ENCODE data around the gene RECK. TPM values are rescaled to one million over a fixed set of nuclear protein-coding genes. Genes with fewer than 3 reads are reported as not detected.
"Not testable (repeated sequence)": the region's sequence is repeated elsewhere in the genome, so short reads cannot be mapped to it uniquely, and the experiment has no call there.

The RECK gene
- total RNA-seq, 1 donor from 2014 or later = 5.7 TPM

DNA sequence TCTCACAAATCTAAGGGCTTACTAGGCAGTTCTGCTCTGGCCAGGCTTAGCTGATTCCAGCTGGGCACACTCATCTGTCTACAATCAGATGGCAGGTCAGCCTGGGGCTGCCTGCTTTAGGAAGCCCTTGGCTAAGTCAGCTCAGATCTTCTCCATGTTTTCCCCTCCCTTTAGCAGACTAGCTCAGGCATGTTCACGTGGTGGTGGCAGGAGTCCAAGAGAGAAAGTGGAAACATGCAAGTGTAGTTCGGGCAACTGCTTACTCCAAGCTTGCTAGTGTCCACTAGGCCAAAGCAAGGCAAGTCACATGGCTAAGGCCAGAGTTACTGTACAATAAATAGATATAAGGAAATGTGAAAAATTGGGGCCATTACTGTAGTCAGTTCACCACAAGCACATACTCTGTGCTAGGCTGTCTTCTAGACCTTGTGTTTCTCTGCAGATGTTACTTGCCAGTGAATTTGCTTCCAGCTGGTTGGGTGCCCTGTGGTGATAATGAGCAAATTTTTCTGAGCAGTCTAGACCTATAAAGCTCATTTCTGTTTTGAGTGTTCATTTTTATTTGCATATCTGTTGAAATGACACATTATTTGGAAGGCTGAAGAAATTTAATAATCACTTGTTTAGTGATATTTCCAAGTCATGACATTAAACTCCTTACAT is 38.3 kb downstream of the RECK start:
- intact Hi-C loops (cut with DNase I) = no loop called here
- Histone ChIP-seq H3K27ac (peak overlapping the region in 1 of 2 donors; percentile 23), H3K27me3 (no peaks in the 10 kb centered on the region), H3K9me3 (no peaks in the 10 kb centered on the region), H3K36me3 (no peaks in the 10 kb centered on the region), H3K4me1 (peaks cover 3 to 4% of the 10 kb centered on the region in 2 donors), H3K4me3 (no peak overlapping the region)
- peak; percentile 26 to 81 for DNase-seq (ENCODE audit: low spot score in 2 of 2)
- TF ChIP-seq, protein P1, sequence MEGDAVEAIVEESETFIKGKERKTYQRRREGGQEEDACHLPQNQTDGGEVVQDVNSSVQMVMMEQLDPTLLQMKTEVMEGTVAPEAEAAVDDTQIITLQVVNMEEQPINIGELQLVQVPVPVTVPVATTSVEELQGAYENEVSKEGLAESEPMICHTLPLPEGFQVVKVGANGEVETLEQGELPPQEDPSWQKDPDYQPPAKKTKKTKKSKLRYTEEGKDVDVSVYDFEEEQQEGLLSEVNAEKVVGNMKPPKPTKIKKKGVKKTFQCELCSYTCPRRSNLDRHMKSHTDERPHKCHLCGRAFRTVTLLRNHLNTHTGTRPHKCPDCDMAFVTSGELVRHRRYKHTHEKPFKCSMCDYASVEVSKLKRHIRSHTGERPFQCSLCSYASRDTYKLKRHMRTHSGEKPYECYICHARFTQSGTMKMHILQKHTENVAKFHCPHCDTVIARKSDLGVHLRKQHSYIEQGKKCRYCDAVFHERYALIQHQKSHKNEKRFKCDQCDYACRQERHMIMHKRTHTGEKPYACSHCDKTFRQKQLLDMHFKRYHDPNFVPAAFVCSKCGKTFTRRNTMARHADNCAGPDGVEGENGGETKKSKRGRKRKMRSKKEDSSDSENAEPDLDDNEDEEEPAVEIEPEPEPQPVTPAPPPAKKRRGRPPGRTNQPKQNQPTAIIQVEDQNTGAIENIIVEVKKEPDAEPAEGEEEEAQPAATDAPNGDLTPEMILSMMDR (IDR thresholded peaks at IDR 0.05) = no peak

DNA sequence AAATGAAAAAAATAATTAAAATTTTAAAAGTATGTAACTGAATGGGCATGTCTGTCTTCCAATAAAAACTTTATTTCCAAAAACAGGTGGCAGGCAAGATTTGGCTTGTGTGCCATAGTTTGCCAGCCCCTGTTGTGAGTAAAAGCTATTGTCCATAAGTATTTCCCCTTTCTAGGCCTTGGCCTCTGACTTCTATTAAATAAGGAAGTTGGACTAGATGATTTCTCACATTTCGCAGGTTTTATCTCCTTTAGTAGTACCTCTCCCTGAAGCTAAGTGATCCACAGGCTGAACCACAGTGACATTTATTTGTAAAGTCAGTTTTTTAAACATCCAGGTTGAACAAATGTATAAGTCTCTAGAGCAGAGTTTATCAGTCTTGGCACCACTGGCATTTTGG is 41.3 kb downstream of the RECK start:
- TF ChIP-seq, protein P1 (IDR thresholded peaks at IDR 0.05) = no peak
- Histone ChIP-seq H3K9me3 (no peaks in the 10 kb centered on the region), H3K4me1 (peaks cover 3 to 4% of the 10 kb centered on the region in 2 donors), H3K27ac (no peak overlapping the region), H3K27me3 (no peaks in the 10 kb centered on the region), H3K36me3 (no peaks in the 10 kb centered on the region), H3K4me3 (no peak overlapping the region)
- intact Hi-C loops (cut with DNase I) = no loop called here
- no peak for DNase-seq (ENCODE audit: low spot score in 2 of 2)

DNA sequence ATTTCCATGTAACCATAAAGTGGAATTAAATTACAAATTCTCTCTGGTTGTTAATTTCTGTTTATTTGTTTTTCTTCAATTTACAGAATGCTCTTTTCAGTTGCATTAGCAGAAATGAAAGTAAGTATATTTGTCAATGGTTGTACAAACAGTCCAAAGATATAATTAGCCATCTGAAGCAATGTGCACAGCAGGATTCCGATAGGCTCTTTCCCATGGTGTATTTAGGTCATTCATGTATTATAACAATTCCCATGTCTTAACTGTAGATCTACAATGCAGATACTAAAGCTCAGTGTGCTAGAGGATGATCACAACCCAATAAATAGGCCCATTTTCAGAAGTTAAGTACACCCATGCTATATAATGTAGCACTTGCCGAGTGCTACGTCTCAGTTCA is 43.8 kb downstream of the RECK start:
- H3K4me3 ChIP-seq = no peak overlapping the region
- H3K36me3 ChIP-seq = peaks cover 0 to 8% of the 10 kb centered on the region in 2 donors
- TF ChIP-seq, protein P1 (IDR thresholded peaks at IDR 0.05) = no peak
- H3K27ac ChIP-seq = no peak overlapping the region
- no peak for DNase-seq (ENCODE audit: low spot score in 2 of 2)
- H3K27me3 ChIP-seq = no peaks in the 10 kb centered on the region
- no peaks in the 10 kb centered on the region for H3K9me3 ChIP-seq
- intact Hi-C loops (cut with DNase I) = no loop called here
- H3K4me1 ChIP-seq = no peaks in the 10 kb centered on the region

DNA sequence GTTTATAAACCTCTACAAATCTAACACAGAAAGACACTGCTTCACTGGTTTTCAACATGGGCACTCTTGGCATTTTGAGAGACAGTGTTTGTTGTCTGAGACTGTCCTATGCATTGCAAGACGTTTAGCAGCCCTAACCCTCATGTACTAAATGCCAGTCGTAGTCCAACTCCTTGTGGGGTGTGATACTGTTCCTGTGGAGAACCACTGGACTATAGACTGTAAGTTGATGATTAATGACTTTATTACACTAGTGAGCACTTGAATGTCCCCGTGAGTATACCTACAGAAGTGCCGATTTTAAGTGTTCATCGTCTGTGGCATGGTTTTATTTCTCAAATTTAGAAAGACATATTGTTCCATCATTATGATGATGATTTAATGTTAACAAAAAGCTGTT is 46.2 kb downstream of the RECK start:
- Histone ChIP-seq H3K27ac (no peak overlapping the region), H3K4me1 (no peaks in the 10 kb centered on the region), H3K27me3 (no peaks in the 10 kb centered on the region), H3K4me3 (no peak overlapping the region), H3K36me3 (peaks cover 2 to 17% of the 10 kb centered on the region in 2 donors), H3K9me3 (no peaks in the 10 kb centered on the region)
- TF ChIP-seq, protein P1 (IDR thresholded peaks at IDR 0.05) = no peak
- intact Hi-C loops (cut with DNase I) = no loop called here
- DNase-seq (ENCODE audit: low spot score in 2 of 2) = no peak

DNA sequence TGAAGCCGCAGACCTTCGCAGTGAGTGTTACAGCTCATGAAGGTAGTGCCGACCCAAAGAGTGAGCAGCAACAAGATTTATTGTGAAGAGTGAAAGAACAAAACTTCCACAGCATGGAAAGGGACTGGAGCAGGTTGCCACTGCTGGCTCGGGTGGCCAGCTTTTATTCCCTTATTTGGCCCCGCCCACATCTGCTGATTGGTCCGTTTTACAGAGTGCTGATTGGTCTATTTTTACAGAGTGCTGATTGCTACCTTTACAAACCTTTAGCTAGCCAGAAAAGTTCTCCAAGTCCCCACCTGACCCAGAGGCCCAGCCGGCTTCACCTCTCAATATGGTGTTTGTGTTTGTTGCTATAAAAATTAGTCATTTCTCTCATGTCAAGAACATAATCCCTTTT is 49.7 kb downstream of the RECK start:
- H3K27ac ChIP-seq = no peak overlapping the region
- peaks cover 2 to 17% of the 10 kb centered on the region in 2 donors for H3K36me3 ChIP-seq
- TF ChIP-seq, protein P1 (IDR thresholded peaks at IDR 0.05) = no peak
- no peak overlapping the region for H3K4me3 ChIP-seq
- no peak for DNase-seq (ENCODE audit: low spot score in 2 of 2)
- no peaks in the 10 kb centered on the region for H3K9me3 ChIP-seq
- intact Hi-C loops (cut with DNase I) = no loop called here
- no peaks in the 10 kb centered on the region for H3K4me1 ChIP-seq
- no peaks in the 10 kb centered on the region for H3K27me3 ChIP-seq

DNA sequence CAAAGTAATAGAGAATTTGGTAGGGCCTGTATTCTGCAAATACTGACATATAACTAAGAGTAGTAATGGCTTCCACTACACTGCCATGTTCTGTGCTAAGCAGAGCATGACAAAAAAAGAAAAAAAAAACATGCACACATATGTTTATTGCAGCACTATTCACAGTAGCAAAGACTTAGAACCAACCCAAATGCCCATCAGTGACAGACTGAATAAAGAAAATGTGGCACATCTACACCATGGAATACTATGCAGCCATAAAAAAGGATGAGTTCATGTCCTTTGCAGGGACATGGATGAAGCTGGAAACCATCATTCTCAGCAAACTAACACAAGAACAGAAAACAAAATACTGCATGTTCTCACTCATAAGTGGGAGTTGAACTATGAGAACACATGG is 50.3 kb downstream of the RECK start:
- H3K36me3 ChIP-seq = peaks cover 2 to 17% of the 10 kb centered on the region in 2 donors
- intact Hi-C loops (cut with DNase I); H3K27ac ChIP-seq; H3K4me3 ChIP-seq; DNase-seq (ENCODE audit: low spot score in 2 of 2); H3K9me3 ChIP-seq; H3K4me1 ChIP-seq; H3K27me3 ChIP-seq: not testable (repeated sequence)

All from ascending aorta (tissue), 2 donors.